HG02938 (cell line): ENCODE measurements around the gene DHTKD1.

Experiments
- ATAC-seq: cut with Tn5 transposase; IDR thresholded peaks from one replicate; pipeline ENCODE4 v1.9.1; 2021; ENCODE audit warnings: mild to moderate bottlenecking, moderate library complexity; ENCODE audit not compliant: unreplicated experiment

The DHTKD1 gene, protein sequence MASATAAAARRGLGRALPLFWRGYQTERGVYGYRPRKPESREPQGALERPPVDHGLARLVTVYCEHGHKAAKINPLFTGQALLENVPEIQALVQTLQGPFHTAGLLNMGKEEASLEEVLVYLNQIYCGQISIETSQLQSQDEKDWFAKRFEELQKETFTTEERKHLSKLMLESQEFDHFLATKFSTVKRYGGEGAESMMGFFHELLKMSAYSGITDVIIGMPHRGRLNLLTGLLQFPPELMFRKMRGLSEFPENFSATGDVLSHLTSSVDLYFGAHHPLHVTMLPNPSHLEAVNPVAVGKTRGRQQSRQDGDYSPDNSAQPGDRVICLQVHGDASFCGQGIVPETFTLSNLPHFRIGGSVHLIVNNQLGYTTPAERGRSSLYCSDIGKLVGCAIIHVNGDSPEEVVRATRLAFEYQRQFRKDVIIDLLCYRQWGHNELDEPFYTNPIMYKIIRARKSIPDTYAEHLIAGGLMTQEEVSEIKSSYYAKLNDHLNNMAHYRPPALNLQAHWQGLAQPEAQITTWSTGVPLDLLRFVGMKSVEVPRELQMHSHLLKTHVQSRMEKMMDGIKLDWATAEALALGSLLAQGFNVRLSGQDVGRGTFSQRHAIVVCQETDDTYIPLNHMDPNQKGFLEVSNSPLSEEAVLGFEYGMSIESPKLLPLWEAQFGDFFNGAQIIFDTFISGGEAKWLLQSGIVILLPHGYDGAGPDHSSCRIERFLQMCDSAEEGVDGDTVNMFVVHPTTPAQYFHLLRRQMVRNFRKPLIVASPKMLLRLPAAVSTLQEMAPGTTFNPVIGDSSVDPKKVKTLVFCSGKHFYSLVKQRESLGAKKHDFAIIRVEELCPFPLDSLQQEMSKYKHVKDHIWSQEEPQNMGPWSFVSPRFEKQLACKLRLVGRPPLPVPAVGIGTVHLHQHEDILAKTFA

DNA sequence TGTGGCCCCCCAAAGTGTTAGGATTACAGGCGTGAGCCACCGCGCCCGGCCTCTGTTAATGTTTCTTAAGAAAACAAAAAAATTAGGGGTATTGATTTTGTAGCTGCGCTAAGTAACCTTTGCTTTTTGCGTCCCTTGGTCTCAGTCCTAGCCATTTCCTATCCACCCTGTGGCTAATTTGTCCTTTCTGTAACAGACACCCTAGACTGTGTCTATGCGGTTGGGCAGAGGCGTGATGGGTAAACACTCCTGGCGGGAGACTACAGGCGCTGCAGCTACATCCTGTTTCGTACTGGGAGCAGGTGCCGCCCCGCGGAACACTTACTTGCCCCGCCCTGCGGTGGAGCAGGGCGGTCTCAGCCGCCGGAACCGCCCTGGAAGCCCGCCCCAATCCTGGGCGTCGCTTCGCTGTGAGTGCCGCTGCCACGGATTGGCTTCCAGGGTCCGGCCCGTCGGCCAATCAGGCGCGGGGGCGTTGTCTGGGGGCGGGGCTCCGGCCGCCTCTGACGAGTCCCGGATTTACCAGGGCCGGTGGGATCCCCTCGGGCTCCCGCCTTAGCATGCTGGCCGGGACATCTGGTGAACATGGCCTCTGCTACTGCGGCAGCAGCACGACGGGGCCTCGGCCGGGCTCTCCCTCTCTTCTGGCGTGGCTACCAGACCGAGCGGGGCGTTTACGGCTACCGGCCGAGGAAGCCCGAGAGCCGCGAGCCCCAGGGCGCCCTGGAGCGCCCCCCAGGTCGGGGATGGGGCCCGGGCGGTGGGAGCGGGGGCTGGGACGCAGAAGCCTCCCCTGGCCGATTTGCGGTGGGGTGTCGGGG lies at the start of gene DHTKD1:
Gene DHTKD1, plus strand, starts transcription at position 506 of the 821 bp plus-strand sequence. Its CDS starts 80 bp downstream, at position 586.
- ATAC-seq: peak; percentile 93

GRCh38 chr10:12019283-12019971 lies 49.3 kb upstream of the DHTKD1 start:
- no peak for ATAC-seq

- ATAC-seq: no peak
Measured at GRCh38 chr10:12020574-12020973, 48.2 kb upstream of the DHTKD1 start.

DNA sequence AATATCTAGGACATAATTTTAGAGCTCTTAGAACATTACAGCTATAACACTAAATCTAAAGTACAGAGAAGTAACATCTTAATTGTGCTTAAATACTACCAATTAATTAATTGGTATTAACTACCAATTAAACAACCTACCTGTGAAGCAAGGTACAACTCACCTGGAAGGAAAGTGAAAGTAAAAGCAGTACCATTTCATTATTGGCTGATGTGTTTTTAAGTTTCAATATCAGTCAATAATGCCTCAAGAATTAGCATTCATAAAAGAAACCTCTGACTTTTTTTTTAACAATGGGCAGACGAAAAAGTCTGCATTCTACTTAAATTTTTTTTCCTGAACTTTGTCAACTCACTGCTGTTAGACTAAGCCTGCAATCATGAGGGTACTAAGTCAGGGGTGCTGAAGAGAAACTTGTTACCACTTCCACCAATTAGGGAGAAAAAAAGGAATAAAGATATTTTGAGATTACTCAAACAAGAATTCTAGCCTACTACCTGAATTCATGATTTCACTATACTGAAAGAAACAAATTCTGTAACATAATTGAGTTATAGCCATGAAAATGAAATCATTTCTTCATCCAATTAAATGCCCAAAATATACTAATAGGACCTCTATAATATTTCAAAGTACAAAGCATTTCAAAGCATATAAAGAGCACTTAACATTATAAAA lies 46.0 kb upstream of the DHTKD1 start:
- ATAC-seq: no peak

DNA sequence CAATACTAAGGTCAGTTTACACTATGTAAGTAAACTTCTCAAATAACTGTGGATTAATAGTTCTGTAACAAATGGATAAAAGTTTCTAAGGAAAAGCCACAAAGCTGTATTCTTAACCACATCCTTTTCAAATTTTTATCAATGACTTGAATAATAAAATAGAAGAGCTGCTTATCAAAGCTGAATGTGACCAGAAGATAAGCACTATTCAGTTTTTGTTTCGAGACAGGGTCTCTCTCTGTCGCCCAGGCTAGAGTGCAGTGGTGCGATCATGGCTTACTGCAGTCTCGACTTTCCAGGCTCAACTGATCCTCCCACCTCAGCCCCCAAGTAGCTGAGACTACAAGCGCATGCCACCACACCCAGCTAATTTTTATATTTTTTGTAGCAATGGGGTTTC lies 43.2 kb upstream of the DHTKD1 start:
- no peak for ATAC-seq

GRCh38 chr10:12027539-12027938 lies 41.2 kb upstream of the DHTKD1 start:
- ATAC-seq: peak; percentile 99

DNA sequence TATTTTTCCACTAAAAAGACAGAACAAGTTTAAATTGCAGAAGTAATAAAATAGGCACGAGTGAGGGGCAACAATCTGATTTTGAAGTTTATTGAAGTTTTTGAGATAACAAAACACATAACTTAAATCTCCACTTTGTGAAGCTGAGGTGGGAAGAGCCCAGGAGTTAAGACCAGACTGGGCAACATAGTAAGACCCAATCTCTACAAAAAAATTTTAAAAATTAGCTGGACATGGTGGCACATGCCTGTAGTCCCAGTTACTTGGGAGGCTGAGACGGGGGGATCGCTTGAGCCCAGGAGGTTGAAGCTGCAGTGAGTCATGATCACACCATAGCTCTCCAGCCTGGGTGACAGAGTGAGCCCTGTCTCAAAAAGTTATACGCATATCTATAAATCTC lies 37.4 kb upstream of the DHTKD1 start:
- no peak for ATAC-seq

- ATAC-seq: no peak
Measured at GRCh38 chr10:12036073-12036655, 32.6 kb upstream of the DHTKD1 start.

- ATAC-seq: no peak
Measured at GRCh38 chr10:12041766-12042408, 26.9 kb upstream of the DHTKD1 start.

GRCh38 chr10:12042409-12042796 lies 26.4 kb upstream of the DHTKD1 start:
- no peak for ATAC-seq

GRCh38 chr10:12042797-12043651 lies 25.7 kb upstream of the DHTKD1 start, which contains the start of gene UPF2:
Gene UPF2, minus strand, starts transcription at chr10:12042809. Its CDS starts 7,386 bp downstream, at chr10:12035423.
- ATAC-seq: peak; percentile 48

DNA sequence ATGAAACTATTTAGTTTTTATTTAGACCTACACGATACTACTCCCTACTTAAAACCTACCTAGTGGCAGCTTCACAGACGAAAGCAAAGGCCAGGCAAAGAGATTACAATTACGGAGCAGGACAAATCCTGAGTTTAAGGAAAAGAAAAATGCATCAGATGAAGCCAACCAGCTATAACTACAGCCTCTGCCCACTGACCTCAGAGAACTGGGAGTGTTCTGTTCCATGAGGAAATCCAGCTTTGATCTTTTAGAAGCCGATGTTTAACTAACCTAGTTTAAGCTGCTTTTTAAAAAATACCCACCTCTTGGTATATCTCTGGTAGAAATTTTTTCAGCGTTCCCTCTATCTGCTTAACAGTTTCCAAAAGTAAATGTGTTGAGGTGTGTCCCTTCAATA lies 23.2 kb upstream of the DHTKD1 start:
- ATAC-seq: no peak

DNA sequence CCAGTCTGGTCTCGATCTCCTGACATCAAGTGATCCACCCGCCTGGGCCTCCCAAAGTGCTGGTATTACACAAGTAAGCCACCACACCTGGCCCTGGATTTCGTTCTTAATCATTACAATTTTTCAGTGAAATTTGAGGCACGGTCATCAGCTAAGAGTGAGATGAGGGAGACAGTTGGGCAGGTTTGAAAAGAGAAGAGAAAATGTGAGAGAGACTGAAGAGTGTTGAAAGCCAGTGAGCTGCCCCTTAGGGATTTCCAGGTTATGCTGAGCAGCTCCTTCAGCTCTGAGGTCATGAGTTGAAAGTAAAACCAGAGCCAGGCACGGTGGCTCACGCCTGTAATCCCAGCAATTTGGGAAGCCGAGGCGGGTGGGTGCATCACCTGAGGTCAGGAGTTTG lies 20.2 kb upstream of the DHTKD1 start:
- ATAC-seq: no peak

DNA sequence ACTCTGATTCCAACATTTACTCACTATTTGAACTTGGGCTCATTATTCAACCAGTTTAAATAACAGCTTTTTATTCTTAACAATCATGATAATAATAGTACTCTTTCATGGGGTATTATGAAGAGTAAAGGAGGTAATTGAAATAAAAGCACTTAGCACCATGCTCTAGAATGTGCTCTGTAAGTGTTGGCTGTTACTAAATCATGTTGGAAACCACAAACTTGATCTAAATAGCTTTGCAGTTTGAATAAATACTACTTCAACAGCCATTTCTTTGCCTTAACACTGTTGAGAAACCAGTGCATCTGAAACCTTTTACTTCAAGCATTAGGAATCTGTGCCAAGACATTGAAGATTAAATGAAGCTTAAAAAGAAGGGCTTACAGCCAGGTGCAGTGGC lies 18.2 kb upstream of the DHTKD1 start:
- no peak for ATAC-seq

DNA sequence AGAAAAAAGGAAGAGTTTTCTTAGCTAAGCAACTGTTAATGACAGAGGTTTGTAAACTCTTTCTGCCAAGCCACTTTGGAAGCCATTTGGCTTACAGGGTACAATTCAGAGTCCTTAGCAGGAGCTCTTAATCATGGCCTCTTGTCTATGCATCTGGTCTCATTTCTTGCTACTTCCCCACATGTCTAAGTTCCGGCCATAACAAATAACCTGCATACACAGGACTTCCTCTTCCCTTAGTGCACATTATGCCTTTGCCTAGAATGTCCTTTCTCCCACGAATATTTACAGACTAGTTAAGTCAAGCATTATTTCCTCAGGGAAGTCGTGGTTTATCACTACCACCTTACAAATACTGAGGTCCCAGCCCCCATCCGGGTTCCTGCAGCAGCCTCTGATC lies 17.5 kb upstream of the DHTKD1 start:
- no peak for ATAC-seq

GRCh38 chr10:12055732-12056131 lies 13.0 kb upstream of the DHTKD1 start:
- ATAC-seq: no peak

GRCh38 chr10:12056748-12057147 lies 12.0 kb upstream of the DHTKD1 start:
- ATAC-seq: no peak

GRCh38 chr10:12061124-12061523 lies 7.6 kb upstream of the DHTKD1 start:
- no peak for ATAC-seq
